Omental fat pad (tissue), 4 donors: ENCODE results near the gene LCLAT1. TPM values are rescaled to one million over a fixed set of nuclear protein-coding genes. Genes with fewer than 3 reads are reported as not detected.
"Not testable (repeated sequence)": the region's sequence is repeated elsewhere in the genome, so short reads cannot be mapped to it uniquely, and the experiment has no call there.

Experiments used
- ATAC-seq: fragments of 150-250 bp; one replicate; pipeline ENCODE4 v1.9.1; 2016; ENCODE audit warnings: mild to moderate bottlenecking, moderate library complexity; ENCODE audit not compliant: low FRiP score
- DNase-seq: peaks from one replicate; pipeline ENCODE4 v3.0.0-alpha.2; 2019; ENCODE audit warnings: low spot score
- CTCF ChIP-seq, 3 donors: fragments of 450-650 bp; IDR thresholded peaks; one replicate each; pipeline ENCODE4 v1.5.1; 2016 to 2017; ENCODE audit warnings: antibody characterized with exemption in 3 of 3, mild to moderate bottlenecking in 3 of 3, moderate library complexity in 2 of 3
- total RNA-seq, 4 donors: library from RNA; depleted of rRNA; stranded (reverse); fragments of >200 nt; gene quantifications; one replicate each; pipeline ENCODE4 v1.1.0, GENCODE V29; 2016

The LCLAT1 gene
- total RNA-seq, 4 donors from 2014 or later, result 6.7 to 10.9 (median 8.7) TPM

DNA sequence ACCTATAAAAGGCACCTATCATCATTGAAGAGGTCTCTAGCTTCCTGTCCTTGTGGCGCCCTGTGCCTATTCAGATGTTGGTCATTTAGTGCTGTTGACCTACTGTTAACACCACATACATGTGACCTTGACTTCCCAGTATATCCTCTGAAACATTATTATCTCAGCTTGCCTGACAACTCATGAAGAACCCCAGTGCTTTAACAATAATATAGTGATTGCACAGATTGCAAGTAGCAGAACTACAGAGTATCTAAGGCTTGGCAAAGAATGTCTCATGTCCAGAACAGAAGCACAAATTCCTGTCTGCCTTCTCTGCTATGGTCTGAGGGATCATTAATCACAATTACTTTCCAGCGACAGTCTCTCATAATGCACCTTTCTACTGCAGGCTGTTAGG, 165.3 kb downstream of the LCLAT1 start:
- no peak for DNase-seq
- no peak for TF ChIP-seq CTCF (IDR thresholded peaks at IDR 0.05)
- no peak for ATAC-seq

- DNase-seq (no peak), ATAC-seq (no peak)
- no peak for TF ChIP-seq CTCF (IDR thresholded peaks at IDR 0.05)
Observed at GRCh38 chr2:30613001-30613400, 166.0 kb downstream of the LCLAT1 start.

GRCh38 chr2:30614227-30614626, 167.2 kb downstream of the LCLAT1 start:
- ATAC-seq, DNase-seq: not testable (repeated sequence)

DNA sequence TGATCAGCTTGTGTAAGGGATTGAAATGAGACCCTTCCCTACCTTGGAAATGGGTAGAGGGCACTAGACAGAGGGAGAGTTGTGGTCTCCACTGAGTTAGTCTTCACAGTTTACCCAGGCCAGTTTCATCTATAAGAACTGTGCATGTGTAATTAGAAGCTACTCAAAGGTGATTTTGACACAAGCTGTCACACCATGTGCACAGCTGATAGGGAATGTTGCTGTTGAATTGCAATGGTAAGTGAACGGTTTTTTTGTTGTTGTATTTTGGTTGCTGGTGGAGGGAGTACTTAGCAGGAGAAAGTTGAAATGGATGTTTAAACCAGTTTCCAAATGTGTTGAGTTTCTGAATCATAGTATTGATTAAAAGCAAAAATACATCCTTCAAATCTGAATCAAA, 168.9 kb downstream of the LCLAT1 start:
- DNase-seq (no peak), ATAC-seq (no peak)
- TF ChIP-seq CTCF (IDR thresholded peaks at IDR 0.05), result no peak

DNA sequence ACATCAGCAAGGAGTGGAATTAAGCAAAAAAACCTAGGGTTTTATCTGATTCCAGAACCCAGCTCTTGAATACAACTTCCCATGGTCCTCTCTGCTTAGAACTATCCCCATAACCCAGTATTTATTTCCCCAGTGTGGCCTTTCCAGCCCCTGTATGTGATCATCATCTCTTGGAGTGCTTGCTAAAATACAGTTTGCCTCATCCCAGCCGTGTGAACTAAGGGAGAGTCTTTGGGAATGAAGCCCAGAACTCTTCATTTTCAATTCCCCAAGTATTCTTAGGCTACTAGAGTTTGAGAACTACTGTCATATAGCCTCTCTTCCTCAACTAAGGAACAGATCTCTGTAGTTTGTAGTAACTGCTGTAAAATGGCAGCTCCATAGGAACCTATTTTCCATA, 173.1 kb downstream of the LCLAT1 start:
- ATAC-seq (no peak), DNase-seq (no peak)
- no peak for TF ChIP-seq CTCF (IDR thresholded peaks at IDR 0.05)

GRCh38 chr2:30621836-30622235, 174.8 kb downstream of the LCLAT1 start:
- DNase-seq (no peak), ATAC-seq (no peak)
- no peak for TF ChIP-seq CTCF (IDR thresholded peaks at IDR 0.05)

DNA sequence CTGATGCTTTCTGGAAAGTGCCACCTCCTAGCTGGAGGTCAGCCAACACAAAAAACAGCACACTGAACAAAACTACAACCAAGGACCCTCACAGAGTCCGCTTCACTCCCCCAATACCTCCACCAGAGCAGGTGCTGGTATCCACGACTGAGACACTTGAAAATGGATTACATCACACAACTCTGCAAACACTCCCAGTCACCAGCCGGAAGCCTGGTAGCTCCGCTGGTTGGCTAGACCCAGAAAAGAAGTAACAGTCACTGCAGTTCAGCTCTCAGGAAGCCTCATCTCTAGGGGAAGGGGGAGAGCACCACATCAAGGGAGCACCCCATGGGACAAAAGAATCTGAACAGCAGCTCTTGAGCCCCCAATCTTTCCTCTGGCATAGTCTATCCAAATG, 175.4 kb downstream of the LCLAT1 start:
- no peak for TF ChIP-seq CTCF (IDR thresholded peaks at IDR 0.05)
- ATAC-seq (no peak), DNase-seq (no peak)

DNA sequence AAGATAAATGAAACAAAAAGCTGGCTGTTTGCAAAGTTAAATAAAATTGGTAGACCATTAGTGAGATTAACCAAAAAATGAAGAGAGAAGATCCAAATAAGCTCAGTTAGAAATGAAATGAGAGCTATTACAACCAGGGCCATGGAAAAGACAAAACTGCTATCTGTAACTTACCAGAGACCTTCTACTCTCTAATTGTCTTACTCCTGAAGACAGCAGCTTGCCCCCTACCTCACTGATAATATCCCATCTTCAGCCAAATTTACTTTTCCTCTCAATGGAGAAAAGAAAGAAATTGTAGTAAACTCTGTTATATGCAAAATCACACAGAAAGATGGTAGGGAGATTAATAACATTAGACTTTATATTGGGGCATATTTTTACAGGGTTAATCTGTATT, 178.2 kb downstream of the LCLAT1 start:
- ATAC-seq (no peak), DNase-seq (no peak)
- no peak for TF ChIP-seq CTCF (IDR thresholded peaks at IDR 0.05)
